ENCODE results near the gene USP54. TPM values are rescaled to one million over a fixed set of nuclear protein-coding genes. Genes with fewer than 3 reads are reported as not detected.
A peak's percentile ranks its signal among the peaks of the same experiment; 100 is the strongest.

Gene USP54
- total and polyA plus RNA-seq, 8 donors = 54.8 to 122 (median 66.1) TPM

DNA sequence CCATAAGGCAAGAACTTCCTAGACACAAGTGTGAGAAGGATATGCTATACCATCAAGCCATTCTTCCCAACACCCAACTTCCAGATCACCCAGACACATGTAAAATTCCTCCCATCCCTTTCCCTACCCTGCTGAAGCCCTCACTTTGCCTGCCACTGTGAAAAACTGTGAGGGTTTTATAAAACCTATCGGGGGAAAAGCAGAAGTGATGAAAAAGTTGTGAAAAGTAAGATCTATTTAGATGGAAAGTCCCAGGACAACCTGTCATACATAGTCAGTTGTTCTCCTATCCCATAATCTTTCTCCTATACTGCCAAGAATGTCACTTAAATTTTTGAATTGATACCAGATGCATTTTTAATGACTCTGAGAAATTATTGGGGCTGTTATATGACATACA, 56.3 kb downstream of the USP54 start:
- TF ChIP-seq CTCF (IDR thresholded peaks at IDR 0.05) = no peak
- Histone ChIP-seq H3K9me3 (no peaks in the 10 kb centered on the region), H3K4me1 (no peaks in the 10 kb centered on the region), H3K27me3 (no peaks in the 10 kb centered on the region), H3K4me3 (no peak overlapping the region), H3K36me3 (peaks cover 0 to 31% of the 10 kb centered on the region in 2 donors), H3K27ac (no peak overlapping the region)
- intact Hi-C loops (cut with DNase I) = loop anchor here in 1 of 2 donors (10.0 kb wide), 1 partner anchor 110 kb away; the partner anchor contains the start of gene MYOZ1
- ATAC-seq = no peak
- no peak for DNase-seq

- Histone ChIP-seq H3K4me3 (no peak overlapping the region), H3K27ac (no peak overlapping the region), H3K4me1 (no peaks in the 10 kb centered on the region), H3K36me3 (peaks cover 0 to 33% of the 10 kb centered on the region in 2 donors), H3K9me3 (no peaks in the 10 kb centered on the region), H3K27me3 (no peaks in the 10 kb centered on the region)
- intact Hi-C loops (cut with DNase I) = loop anchor here in 1 of 2 donors (2.0 kb wide), 1 partner anchor 116 kb away; no protein-coding TSS in a partner anchor
- ATAC-seq (peak; percentile 90), DNase-seq (peak in 2 of 4 donors; percentile 70 to 72)
- TF ChIP-seq CTCF (IDR thresholded peaks at IDR 0.05) = peak; percentile 74 to 81
Measured at GRCh38 chr10:73529089-73529832, 61.9 kb downstream of the USP54 start.

DNA sequence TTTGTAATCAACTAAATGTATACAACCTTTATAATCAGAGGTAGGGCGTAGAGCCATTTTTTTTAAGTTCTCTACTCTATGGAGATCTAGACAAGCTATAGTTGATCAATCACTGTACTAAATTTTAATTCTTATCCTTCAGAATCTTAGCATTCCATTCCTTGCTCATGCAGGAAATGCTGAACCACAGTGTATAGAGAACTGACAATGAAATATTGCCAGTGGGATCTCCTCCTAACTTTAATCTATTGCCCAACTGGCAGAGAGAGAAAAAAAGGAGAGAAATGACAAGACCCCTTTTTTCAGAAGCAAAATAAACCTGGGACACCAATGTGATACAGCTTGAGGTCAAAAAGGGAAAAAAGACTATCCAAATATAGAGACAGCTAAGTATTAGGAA, 68.9 kb downstream of the USP54 start:
- no peaks in the 10 kb centered on the region for H3K27me3 ChIP-seq
- no peak for TF ChIP-seq CTCF (IDR thresholded peaks at IDR 0.05)
- no peaks in the 10 kb centered on the region for H3K4me1 ChIP-seq
- intact Hi-C loops (cut with DNase I) = no loop called here
- ATAC-seq = no peak
- H3K36me3 ChIP-seq = peaks cover 0 to 72% of the 10 kb centered on the region in 2 donors
- H3K27ac ChIP-seq = no peak overlapping the region
- H3K4me3 ChIP-seq = no peak overlapping the region
- no peak for DNase-seq
- no peaks in the 10 kb centered on the region for H3K9me3 ChIP-seq

DNA sequence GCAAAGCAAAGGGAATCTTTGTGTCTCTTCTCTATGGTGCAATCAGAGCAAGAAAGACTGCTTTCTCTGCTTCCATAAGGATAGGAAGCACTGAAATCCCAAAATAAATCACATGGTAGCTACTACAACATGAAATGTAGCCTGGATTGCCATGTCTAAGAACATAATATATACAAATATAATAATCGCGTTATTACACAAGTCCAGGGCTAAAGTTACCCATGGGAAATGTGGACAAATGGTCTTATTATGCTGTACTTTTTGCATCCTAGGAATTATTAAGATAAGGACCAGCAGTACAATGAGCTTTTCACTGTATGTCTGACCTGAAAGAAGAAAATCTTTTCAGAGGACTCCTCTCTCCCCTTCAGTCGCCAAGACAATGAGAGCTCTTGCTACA, 71.8 kb downstream of the USP54 start:
- ATAC-seq = no peak
- DNase-seq = no peak

More for the DNA sequence above, 71.8 kb downstream of the USP54 start:
- H3K27me3 ChIP-seq = no peaks in the 10 kb centered on the region
- no peak for TF ChIP-seq CTCF (IDR thresholded peaks at IDR 0.05)
- H3K36me3 ChIP-seq = peaks cover 0 to 76% of the 10 kb centered on the region in 2 donors
- intact Hi-C loops (cut with DNase I) = no loop called here
- H3K27ac ChIP-seq = no peak overlapping the region
- H3K4me1 ChIP-seq = no peaks in the 10 kb centered on the region
- no peaks in the 10 kb centered on the region for H3K9me3 ChIP-seq
- H3K4me3 ChIP-seq = no peak overlapping the region
